Measurements from ENCODE around the gene ABLIM3.

Gene ABLIM3

DNA sequence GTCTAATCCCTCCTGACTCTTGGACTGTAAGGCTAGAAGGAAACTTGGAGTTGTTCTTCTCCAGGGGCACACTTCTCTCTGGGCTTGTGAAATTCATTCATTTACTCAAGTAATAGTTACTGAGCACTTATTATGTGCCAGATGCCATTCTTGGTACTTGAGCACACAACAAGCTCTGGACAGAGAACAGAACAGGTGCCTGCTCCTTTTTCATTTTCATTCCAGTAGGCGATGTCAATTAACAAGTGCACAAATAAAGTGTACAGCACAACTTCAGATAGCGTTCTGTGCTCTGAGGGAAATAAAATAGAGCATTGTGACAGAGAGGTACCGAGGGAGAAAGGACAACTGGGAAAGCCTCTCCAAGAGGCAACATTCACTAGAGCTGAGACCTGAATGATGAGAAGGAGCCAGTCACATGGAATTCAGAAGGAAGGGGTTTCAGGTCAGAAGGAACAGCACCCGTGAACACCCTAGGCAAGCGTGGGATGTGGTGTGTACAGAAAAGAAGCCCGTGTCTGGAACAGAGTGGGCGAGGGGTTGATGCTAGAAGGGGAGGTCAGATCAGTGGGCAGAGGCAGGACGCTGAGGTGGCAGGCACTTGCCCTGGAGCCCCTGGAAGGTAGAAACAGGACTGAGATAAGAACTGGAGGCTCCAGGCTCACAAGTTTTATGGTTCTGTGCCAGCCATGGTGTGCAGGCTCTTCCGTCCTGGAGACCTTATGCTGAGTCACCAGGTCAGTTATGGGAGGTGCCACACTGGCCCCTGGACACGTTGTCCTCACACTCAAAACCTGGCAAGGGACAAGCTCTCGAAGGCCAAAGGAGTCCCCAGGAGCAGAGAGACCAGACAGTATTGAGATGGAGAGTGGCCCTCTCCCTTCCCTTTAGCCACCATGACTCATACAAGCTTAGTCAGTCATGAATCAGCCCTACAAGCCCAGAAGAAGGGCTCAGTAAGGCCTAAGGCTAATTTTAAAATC is 7.2 kb upstream of the ABLIM3 start:
- no peak for DNase-seq

DNA sequence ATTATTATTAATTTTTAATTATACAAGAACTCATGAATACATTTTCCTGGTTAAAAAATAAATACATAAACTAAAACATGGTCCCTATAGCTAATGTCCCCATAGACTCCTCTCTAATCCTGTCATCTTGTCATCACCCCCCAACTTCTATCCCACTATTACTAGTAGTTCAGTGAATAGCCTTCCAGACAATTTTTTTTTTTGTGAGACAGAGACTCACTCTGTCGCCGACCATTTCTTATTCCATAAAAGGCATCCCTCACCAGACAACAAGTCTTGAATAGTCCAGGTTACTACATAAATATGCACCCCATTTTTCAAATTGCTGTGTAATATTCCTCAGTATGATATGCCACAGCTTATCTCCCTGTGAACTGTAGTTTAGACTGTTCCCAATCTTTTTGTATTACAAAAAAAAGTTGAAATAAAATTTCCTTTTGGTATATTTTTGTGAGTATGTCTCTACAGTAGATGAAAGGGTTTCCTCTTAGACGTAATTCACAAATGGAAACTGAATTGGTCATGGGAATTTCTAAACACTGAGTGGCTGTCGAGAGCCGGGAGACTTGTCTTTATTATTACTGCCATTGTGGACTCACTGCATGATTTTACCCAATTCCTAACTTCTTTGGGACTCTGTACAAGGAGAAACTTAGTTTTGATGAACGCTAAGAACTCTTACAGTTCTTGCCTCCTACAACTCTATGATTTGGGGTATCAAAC is 6.4 kb upstream of the ABLIM3 start:
- DNase-seq = no peak

DNA sequence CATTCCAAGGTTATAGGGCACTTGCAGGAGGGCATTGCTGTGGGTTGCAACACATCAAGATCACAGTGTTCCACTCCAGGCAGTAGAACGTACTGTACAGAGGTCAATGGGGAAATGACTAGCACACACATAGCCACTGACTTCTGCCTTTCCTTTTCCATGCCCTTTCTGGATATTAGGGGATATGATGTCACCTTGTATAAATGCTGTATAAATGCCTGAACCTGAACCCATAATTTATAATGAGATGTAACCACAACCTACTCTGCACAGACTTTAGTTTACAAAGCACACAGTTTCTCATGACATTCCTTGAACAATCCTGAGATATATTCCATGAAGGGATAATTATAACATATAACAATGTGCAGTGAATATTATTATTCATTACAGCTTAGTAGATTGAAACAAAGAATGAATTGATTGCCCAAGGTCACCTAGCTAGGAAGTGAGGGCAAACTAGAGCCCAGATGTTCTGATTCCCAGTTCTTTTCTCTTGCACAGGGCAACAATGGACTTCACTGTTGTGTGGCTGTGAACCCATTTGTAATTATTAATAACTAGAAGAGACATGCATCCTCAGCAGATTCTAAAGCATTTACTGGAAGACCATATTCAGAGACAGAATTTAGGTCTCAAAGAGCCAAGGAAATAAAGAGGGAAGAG is 5.6 kb upstream of the ABLIM3 start:
- DNase-seq = no peak

DNA sequence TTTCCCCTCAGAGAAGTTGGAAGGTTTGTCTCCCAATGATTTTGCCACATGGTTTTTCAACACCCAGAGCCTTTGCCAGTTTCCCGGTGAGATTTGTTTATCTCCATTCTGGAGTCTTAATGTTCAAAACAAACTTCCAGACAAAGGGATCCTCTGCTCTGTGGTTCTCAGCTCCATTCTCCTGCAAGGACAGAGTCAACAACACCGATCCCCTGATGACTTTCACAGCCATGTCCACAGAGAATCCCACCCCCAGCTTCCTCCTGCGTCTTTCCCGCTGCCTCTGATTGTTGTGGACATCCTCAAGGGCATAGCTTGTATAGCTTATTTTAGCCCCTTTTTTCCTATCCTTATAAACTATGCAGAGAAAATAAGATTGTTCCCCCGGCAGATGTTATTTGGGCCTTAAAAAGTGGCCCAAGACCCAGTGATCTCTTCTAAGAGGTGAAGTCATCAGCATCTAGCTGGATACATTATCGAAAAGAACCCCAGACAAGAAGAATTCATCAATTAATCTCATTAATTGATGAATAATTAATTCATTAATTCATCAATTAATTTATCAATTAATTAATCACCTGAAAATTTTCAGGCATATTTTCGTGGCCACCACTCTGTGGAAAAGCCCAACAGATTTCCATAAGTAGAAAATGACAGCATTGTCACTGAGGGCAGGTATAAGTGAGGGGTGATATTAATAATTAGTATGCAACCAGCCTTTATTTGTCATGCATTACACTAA is 2.9 kb upstream of the ABLIM3 start:
- no peak for DNase-seq

DNA sequence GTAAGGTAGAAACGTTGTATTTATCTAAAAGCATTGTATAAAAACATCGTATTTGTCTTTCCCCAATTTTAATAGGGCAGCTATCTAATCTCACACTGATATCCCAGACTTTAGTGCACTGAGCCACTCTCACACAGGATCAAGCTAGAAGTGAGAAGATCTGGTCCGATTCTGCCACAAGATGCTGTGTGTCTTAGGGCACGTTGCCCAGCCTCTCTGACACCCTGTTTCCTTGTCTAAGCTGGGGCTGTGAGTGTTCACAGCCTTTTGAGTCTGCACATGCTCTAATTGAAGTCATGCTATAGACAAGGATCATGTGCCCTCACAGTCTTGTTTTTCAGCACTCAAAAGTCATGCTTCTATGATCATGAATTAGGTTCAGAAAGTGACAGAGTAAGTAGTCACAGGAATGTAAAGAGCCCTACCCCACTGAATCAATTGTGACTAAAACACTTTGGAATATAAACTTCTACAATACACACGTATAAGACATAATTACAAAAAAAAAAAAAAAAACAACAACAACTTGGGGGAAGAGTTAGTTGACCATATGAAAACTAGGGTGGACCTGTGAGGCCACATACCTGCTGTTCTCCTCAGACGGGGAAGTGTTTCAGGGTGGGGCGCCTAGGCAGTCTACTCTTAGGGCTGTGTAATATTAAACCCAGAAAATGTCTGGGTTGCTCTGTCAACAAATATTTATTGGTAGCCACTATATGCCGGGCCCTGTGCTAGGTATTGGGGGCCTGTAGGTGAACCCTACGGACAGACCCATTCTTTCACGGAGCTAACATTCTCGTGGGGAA is 893 bp upstream of the ABLIM3 start:
- DNase-seq = no peak

DNA sequence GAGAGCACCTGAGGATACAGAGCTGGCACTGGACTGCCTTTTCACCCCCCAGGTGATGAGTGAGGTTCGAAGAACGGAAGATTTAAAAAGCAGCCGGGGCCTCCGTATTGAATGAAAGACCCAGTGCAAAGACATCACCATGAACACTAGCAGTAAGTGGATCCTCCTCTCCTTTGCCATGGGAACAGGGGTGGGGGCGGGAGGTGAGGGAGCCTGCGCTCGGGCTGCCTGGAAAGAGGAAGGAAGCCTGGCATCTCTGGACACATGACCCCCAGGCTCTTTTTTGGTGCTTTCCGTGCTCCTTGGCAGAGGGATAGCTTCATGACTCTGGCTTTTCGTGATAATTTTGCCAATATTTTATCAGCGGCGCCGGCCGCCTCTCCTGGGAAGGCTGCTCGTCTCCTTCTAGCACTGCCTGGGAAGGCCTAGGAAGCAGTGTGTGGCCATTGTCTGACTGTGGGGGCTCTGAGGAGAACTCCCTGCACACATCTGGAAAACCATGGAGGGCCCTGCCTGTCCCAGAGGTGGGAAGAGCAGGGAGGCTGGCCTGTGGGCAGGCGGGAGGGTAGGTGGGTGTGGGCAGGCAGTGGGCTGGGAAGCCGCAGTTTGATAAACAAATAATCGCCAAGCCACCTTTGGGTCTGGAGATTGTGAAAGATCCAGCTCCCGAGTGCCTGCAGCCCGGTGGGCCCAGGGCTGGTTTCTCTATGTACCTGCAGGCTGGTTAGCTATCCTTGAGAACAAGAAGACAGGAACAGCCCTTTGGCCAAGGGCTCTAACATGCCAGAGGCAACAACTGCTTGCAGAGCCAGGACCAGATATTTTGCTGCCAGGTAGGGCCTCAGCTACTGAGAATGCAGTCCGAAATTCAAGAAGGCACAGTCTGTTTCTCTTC is 911 bp downstream of the ABLIM3 start:
- peak; percentile 46 for DNase-seq

DNA sequence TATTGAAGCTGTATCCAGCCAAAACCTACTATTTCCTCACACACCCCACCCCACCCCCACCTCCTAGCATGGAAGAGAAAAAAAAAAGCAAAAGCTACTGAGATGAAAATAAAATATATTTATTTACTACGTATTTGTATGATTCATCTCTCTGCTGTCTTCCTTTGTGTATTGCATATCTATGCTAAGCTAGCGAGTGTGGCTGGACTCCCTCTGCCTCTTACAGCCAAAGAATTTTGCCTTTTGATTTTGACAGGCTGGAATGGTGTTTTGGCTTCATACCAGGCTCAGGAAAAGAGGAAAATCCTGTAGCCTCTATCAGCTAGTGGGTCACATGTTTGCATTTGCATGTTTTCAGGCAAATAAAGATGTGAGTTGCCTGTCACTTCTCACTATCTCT is 2.2 kb downstream of the ABLIM3 start:
- no peak for DNase-seq

DNA sequence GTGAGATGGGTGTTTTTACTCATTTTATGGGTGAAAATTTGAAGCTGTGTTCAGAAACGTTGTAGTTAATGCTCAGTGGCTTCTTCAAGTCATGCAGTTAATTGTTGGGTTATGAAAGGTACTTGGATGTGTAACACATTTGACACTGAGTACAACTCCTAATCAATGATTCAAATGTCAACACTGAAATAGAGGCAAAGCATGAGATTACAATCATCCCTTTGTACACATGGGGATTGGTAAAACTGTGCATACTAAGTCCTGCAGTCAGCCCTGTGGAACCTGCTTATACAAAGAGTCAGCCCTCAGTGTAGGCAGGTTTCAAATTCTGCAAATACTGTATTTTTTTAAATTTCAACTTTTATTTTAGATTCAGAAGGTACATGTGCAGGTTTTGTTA is 3.3 kb downstream of the ABLIM3 start:
- DNase-seq = no peak

DNA sequence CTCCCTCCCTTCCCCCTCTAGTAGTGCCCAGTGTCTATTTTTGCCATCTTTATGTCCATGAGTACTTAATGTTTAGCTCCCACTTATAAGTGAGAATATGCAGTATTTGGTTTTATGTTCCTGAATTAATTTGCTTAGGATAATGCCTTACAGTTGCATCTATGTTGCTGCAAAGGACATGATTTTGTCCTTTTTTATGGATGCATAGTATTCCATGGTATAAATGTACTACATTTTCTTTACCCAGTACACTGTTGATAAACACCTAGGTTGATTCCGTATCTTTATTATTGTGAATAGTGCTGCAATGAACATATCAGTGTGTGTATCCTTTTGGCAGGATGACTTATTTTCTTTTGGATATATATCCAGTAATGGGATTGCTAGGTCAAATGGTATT is 3.8 kb downstream of the ABLIM3 start:
- no peak for DNase-seq

DNA sequence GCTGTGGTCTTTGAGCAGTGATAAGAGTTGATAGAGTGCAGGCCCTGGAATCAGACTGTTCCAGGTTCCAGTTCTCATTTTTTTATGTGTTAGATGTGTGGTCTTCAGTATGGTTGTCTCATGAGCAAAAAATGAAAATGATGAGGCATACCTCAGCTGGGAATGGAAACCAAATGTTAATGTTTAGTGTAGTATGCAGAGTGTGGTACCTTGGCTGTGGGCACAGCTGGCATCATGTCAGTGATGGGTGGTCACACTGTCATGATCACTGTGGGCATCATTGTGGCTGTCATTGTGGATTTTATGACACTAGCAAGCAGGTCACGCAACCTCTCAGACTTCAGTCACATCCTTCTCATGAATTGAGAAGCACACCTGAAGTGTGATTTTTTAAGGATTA is 6.4 kb downstream of the ABLIM3 start:
- no peak for DNase-seq

DNA sequence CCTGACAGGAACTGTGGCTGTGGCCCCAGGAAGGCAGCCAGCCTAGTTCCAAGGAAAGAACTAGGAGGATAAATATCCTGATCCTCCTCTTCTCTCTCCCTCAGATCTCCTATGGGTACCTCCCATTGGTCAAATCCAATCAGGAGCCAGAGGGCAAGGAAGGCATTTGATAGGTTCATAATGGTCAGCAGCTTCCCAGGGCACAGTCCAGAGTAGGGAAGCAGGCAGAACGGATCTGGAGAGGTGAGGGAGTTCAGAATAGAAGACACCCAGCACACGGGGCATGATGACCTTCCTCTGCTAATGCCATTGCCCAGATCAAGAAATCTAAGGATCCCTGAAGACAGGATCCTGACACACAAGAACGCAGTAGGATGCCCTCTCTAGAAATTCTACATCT is 8.6 kb downstream of the ABLIM3 start:
- DNase-seq = no peak

DNA sequence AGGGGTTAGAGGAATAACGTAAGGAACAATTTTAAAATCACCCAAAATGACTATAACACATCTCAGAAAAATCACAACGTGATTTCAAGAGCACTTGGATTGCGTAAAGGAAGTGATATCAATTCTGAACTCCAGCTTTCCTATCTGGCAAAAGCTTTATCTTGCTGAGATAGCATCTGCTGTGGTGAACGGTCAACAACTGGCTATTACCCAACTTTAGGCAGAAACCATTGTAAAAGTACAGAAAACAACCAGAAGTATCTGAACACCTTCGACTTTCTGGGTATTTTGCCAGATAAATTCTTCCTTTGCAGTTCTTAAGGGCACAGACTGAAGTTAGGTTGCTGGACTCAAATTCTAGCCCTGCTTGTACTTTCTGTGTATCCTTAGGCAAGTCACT is 9.2 kb downstream of the ABLIM3 start:
- DNase-seq = no peak

DNA sequence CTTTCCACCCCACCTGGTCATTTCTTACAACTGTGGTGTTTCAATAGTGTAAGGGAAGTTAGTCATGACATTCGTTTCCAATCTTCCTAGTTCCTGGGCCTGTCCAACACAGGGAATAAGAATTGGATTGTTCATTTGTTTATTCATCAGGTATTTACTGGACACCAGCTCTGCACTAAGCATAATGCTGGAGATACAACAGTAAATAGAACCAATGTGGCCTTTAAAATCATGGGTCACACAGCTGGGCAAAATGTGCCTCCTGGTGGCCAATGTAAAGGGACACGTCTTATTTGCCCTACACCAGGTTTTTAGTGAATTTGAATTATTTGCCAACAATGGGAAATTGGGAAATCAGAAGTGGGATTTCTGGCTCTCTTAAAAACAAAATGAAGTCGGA is 10.4 kb downstream of the ABLIM3 start:
- DNase-seq = no peak

DNA sequence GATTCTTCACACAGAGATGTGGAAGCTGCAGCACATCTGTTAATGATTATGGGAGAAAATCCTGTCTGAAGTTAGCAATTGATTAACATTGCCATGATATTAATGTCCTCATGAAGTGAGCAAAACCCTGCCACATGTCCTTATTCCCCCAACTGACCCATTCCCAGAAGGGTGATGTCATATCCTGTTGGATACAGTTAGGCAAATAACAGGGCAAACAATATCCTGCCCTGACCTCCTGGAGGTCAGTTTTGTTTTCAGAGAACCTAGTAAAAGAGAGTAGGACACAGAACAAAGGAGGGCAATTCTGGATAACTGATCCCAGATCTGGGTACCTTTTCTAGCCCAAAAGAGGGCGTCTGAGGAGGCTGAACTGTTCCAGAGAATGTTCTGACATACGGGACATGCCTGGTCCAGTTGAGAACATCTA is 11.0 kb downstream of the ABLIM3 start:
- no peak for DNase-seq

DNA sequence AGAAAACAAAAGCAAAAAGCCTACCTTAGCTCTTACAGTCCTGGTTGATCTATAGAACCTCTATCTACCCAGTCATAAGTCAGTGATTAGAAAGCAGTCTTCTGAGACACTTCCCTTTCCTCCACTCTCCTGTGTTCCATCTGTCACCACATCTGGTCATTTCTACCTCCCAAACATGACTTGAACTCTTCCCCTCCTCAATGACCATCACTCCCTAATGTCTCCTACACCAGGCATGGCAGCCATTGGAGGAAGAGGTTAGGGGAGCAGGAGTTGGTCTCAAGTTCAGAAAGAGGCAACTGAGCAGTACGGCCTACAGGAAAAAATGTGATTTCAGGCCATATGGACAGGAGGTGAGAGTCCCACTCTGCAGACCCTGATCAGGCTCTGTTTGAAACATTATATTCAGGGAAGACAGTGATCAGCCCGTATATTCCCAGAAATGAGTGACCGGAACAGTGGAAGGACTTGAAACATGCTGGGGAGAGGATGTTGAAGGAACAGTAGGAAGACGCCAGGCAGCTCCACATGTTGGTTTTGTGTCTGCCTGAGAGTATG is 12.0 kb downstream of the ABLIM3 start:
- no peak for DNase-seq

DNA sequence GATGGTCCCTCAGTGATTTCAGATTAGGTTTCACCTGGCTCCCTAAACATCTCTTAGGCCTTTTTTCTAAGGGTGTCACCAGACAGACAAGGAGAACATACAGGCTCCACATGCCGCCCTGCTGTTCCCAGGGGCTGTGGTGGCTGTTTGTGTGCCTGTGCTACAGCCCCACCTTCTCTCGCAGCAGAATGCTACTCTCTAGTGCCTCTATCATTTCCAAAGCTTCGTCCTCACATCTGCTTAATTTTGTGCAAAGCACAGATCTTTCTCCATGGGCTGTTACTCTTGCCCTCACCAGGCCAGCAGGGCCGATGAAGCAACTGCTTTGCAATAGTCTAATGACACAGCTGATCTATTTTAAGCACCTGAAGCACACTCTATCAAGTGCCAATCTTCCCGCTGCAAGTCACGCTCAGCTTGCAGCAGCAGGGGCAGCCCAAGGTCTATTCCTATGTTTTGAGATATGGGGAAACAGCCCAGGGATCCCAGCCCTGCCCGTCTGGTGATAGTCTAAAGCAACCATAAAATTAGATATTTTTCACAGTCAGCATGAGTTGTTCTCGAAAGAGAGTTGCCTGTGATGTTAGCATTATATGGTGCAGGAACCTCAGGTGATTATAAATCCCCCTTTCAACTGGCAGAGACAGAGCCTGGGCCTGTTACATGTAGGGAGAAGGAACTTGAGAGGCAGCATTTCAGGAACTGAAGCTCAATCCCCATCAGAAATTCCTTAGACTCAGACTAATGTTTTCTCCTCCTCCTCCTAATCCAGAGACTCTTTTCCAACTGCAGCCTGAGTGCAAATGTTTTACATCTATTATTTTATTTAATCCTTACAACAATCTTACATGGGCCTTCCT is 12.7 kb downstream of the ABLIM3 start:
- no peak for DNase-seq

DNA sequence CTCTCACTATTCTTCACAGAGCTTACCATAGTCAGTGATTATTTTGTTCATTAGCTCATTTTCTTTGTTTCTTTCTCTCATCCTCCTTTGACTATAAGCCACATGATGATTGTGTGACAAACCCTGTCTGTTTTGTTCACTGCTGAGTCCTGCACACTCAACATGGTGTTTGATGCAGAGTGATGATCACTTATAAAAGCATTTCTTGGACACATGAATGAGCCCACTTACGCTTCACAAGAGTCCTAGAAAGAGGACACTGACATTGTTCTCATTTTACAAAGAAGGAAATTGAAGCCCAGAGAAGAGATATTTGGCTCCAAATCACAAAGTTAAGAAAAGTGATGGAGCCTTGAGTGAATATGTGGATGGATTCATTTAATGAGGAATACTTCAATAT is 13.4 kb downstream of the ABLIM3 start:
- no peak for DNase-seq

DNA sequence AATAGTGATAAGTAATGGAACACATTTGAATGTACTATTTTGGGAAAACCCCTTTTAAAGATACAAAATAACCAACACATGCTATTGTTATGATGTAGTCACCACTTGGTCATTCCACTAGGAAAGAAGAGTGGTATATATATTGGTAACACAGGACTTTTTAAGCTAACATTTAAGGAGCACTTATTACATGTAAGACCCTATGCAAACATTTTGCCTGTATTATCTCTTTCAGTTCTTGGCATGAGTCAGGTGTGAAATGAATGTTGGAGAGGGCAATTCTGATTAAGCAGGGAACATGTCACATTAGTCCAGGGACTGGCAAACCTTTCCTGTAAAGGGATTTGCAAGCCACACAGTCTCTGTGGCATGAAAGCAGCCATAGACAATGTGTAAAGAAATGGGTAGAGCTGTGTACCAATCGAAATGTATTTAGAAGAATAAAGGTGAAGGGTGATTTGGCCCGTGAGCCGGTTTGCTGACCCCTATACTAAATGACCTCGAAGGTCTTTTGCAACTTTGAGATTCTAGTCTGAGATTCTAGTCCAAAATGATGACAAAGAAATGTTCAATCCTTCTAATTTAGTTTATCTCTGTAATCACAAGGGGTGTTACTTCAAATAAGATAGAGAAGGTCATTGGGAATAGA is 15.3 kb downstream of the ABLIM3 start:
- no peak for DNase-seq

DNA sequence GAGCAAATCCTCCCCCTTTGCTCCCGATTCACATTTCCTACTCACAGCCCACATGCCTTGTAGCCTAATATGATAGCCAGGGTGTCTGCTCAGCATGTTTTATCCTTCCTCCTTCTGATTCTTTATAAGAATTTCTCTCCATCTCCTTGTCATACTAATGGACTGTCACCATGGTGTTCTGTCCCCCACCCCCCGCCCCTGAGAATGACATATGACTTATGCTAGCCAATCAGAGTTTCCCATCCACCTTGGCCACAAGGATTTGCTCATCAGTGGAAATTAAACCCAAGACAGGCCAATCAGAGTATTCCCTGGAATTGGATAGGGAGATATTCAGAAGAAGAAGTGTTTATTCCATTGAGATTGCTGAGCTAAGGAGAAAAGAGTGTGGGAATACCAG is 16.0 kb downstream of the ABLIM3 start:
- no peak for DNase-seq
